ENCODE data around the gene TNP2. TPM values are rescaled to one million over a fixed set of nuclear protein-coding genes. Genes with fewer than 3 reads are reported as not detected.
A peak's percentile ranks its signal among the peaks of the same experiment; 100 is the strongest.

The TNP2 gene
- polyA plus RNA-seq, 1 of the 3 experiments (the other 2 are of a cell fraction) = not detected

DNA sequence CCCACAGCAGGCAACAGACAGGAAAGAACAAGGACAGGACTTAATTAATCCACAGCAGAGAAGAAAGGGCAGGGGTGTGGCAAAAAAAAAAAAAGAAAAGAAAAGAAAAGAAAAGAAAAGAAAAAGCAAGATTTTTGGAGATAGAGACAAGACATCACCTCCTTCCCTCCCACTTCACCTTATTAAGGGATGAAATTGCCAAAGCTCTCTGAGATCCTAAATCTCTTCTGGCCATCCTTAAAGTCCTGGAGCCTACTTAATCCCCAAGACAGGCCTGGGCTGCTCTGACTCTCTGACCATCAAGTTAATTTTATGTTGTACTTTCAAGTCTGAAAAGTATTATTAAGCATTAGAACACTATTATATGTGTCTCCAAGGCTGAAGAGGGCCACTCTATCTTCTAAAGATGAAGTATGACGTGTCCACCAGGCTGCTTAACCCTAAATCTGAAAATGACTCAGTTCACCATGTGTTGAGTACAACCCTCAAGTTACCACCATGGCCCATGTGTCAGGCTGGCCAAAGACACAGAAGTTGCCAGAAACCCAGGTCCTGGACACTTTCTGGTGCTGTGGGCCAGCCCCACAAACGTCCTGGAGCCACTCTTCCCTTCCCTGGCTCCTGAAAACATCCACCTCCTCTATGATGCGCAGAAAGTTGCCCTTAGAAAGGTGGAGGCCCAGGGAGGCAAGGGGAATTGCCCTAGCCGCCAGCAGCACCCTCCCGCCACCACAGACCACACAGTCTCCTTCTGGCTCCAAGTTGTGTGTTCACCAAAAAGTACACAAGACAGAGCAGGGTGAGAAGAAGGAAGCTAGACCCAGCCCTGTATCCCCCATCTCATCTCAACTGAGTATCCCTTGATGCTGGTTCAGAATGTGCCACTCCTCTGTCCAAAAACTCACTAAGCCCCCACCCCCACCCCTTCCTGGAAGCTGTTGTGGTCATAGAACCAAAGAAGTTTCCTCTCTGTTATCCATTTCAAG, 15.8 kb downstream of the TNP2 start:
- H3K27me3 ChIP-seq (ENCODE audit: insufficient read depth) = no peaks in the 10 kb centered on the region
- no peak overlapping the region for H2AFZ ChIP-seq (ENCODE audit: low read depth)
- H3K9me3 ChIP-seq = no peaks in the 10 kb centered on the region
- peaks cover 3 to 4% of the 10 kb centered on the region in 2 experiments for H3K36me3 ChIP-seq (replicated peaks in 1 of 2; ENCODE audit: control insufficient read depth in 1 of 2, insufficient read depth in 2 of 2, low read length in 1 of 2)
- H3K4me1 ChIP-seq (ENCODE audit: control insufficient read depth in 1 of 2, insufficient read depth in 2 of 2, low read depth in 1 of 2, low read length in 1 of 2) = peaks cover 9 to 18% of the 10 kb centered on the region in 2 experiments; a peak in 3 of 4 replicates
- ChIA-PET CTCF (interaction anchor here (1.2 to 14.4 kb wide), 2 partner anchors 11 to 285 kb away, joined by 3 to 318 read pairs; no protein-coding TSS in a partner anchor), POLR2A (no interaction called here)
- 95% methylated on average over 5 of the region's 5 CpGs for WGBS (ENCODE audit: low lambda C conversion rate)
- peaks cover 28% of the 10 kb centered on the region for H3F3A ChIP-seq (replicated peaks; ENCODE audit: insufficient read depth)
- H3K9me2 ChIP-seq = no peaks in the 10 kb centered on the region
- TF ChIP-seq CHD2 (IDR thresholded peaks at IDR 0.05; ENCODE audit: low read length, partially characterized antibody) = no peak
- no peak for TF ChIP-seq SIN3A (IDR thresholded peaks at IDR 0.05; ENCODE audit: borderline replicate concordance, low read depth, low read length)
- TF ChIP-seq, protein P1, sequence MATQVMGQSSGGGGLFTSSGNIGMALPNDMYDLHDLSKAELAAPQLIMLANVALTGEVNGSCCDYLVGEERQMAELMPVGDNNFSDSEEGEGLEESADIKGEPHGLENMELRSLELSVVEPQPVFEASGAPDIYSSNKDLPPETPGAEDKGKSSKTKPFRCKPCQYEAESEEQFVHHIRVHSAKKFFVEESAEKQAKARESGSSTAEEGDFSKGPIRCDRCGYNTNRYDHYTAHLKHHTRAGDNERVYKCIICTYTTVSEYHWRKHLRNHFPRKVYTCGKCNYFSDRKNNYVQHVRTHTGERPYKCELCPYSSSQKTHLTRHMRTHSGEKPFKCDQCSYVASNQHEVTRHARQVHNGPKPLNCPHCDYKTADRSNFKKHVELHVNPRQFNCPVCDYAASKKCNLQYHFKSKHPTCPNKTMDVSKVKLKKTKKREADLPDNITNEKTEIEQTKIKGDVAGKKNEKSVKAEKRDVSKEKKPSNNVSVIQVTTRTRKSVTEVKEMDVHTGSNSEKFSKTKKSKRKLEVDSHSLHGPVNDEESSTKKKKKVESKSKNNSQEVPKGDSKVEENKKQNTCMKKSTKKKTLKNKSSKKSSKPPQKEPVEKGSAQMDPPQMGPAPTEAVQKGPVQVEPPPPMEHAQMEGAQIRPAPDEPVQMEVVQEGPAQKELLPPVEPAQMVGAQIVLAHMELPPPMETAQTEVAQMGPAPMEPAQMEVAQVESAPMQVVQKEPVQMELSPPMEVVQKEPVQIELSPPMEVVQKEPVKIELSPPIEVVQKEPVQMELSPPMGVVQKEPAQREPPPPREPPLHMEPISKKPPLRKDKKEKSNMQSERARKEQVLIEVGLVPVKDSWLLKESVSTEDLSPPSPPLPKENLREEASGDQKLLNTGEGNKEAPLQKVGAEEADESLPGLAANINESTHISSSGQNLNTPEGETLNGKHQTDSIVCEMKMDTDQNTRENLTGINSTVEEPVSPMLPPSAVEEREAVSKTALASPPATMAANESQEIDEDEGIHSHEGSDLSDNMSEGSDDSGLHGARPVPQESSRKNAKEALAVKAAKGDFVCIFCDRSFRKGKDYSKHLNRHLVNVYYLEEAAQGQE (IDR thresholded peaks at IDR 0.05; ENCODE audit: low read depth, low read length) = no peak
- no peak for TF ChIP-seq RXRA (IDR thresholded peaks at IDR 0.05; ENCODE audit: borderline replicate concordance, low read depth)
- no peak for TF ChIP-seq USF2 (IDR thresholded peaks at IDR 0.05; ENCODE audit: borderline replicate concordance, low read depth, low read length)
- no peak for TF ChIP-seq RAD21 (IDR thresholded peaks at IDR 0.05; ENCODE audit: low read length)
- no peak for TF ChIP-seq SMC3 (IDR thresholded peaks at IDR 0.05; ENCODE audit: low read depth, low read length)
- TF ChIP-seq MXI1 (IDR thresholded peaks at IDR 0.05; ENCODE audit: low read depth, low read length) = no peak
- TF ChIP-seq ZBTB33 (IDR thresholded peaks at IDR 0.05; ENCODE audit: borderline replicate concordance, low read depth) = no peak
- peak overlapping the region in 1 of 2 experiments; percentile 84; a peak in 2 of 4 replicates for H3K4me3 ChIP-seq (ENCODE audit: low read depth in 2 of 2, low read length in 1 of 2)
- H3K27ac ChIP-seq (ENCODE audit: low read depth in 2 of 2, low read length in 1 of 2) = no peak overlapping the region
- no peak for DNase-seq
- H4K20me1 ChIP-seq (ENCODE audit: insufficient read depth) = peaks cover 32% of the 10 kb centered on the region
- H3K4me2 ChIP-seq = peak overlapping the region; percentile 83
- peaks cover 25% of the 10 kb centered on the region for H3K79me2 ChIP-seq (ENCODE audit: insufficient read depth)
- H3K9ac ChIP-seq = no peak overlapping the region

Measured in SK-N-SH (cell line).